NOMO-1 (cell line): ENCODE results near the gene NAA50.

Source experiments
- DNase-seq, 2 experiments: peaks; one replicate each; lab custom pipeline; 2025; ENCODE audit not compliant: unreplicated experiment in 2 of 2; lab: John Stamatoyannopoulos, UW

NAA50 gene

GRCh38 chr3:113745756-113746547 is at the start of gene NAA50:
NAA50 (minus strand) TSS chr3:113746249; CDS start chr3:113745949, 300 bp downstream.
- peak; percentile 80 to 97 for DNase-seq

- no peak for DNase-seq
Measured at GRCh38 chr3:113795693-113796092, 49.6 kb upstream of the NAA50 start.

- no peak for DNase-seq
Measured at GRCh38 chr3:113794526-113794925, 48.5 kb upstream of the NAA50 start.

- no peak for DNase-seq
Measured at GRCh38 chr3:113791381-113791780, 45.3 kb upstream of the NAA50 start.

GRCh38 chr3:113783980-113784379 is 37.9 kb upstream of the NAA50 start:
- DNase-seq = peak in 1 of 2 experiments; percentile 20

- DNase-seq = peak; percentile 38 to 72
Measured at GRCh38 chr3:113783463-113783862, 37.4 kb upstream of the NAA50 start.

GRCh38 chr3:113776564-113776963 is 30.5 kb upstream of the NAA50 start:
- no peak for DNase-seq

- no peak for DNase-seq
Measured at GRCh38 chr3:113775516-113775915, 29.5 kb upstream of the NAA50 start.

- no peak for DNase-seq
Measured at GRCh38 chr3:113773381-113773780, 27.3 kb upstream of the NAA50 start.

GRCh38 chr3:113771993-113772392 is 25.9 kb upstream of the NAA50 start:
- no peak for DNase-seq

GRCh38 chr3:113769551-113769950 is 23.5 kb upstream of the NAA50 start:
- DNase-seq = no peak

- DNase-seq = no peak
Measured at GRCh38 chr3:113764698-113765097, 18.6 kb upstream of the NAA50 start.

- DNase-seq = no peak
Measured at GRCh38 chr3:113758389-113759024, 12.5 kb upstream of the NAA50 start.

GRCh38 chr3:113754494-113755159 is 8.6 kb upstream of the NAA50 start:
- DNase-seq = peak in 1 of 2 experiments; percentile 17

- DNase-seq = no peak
Measured at GRCh38 chr3:113753376-113753985, 7.4 kb upstream of the NAA50 start.

GRCh38 chr3:113751141-113751540 is 5.1 kb upstream of the NAA50 start:
- no peak for DNase-seq

GRCh38 chr3:113747283-113748046 is 1.4 kb upstream of the NAA50 start:
- peak; percentile 8 to 25 for DNase-seq

GRCh38 chr3:113746548-113747282 is 666 bp upstream of the NAA50 start, which contains the start of gene ATP6V1A:
ATP6V1A (plus strand) TSS chr3:113747035; CDS start chr3:113778754, 31,719 bp downstream.
- peak; percentile 88 to 95 for DNase-seq

GRCh38 chr3:113744941-113745755 is 901 bp downstream of the NAA50 start:
- peak; percentile 92 to 95 for DNase-seq
